Fibroblast of lung (primary cell): ENCODE measurements around the gene PTPRCAP. TPM values are rescaled to one million over a fixed set of nuclear protein-coding genes. Genes with fewer than 3 reads are reported as not detected.

Experiments
- DNase-seq, 2 donors: peaks; one replicate each; pipeline versions ENCODE4 v3.0.0 to v3.0.0-alpha.2; 2010; ENCODE audit warnings: low read depth in 2 of 2
- H2AFZ ChIP-seq: 2 replicates; pipeline ENCODE4 v1.5.1; 2012; ENCODE audit warnings: low read length, control low read depth, inconsistent platforms
- H3K27ac ChIP-seq: 2 replicates; pipeline ENCODE4 v1.5.1; 2011; ENCODE audit warnings: low read length, control low read depth; ENCODE audit not compliant: insufficient read depth
- H3K27me3 ChIP-seq: 2 replicates; pipeline ENCODE4 v1.5.1; 2011; ENCODE audit warnings: mild to moderate bottlenecking, low read length; ENCODE audit not compliant: control insufficient read depth, insufficient read depth
- H3K36me3 ChIP-seq: 2 replicates; pipeline ENCODE4 v1.5.1; 2011; ENCODE audit warnings: low read length; ENCODE audit not compliant: control insufficient read depth, insufficient read depth
- H3K4me1 ChIP-seq: 2 replicates; pipeline ENCODE4 v1.5.1; 2011; ENCODE audit warnings: low read length; ENCODE audit not compliant: control insufficient read depth, insufficient read depth; ENCODE audit errors: extremely low read depth
- H3K4me2 ChIP-seq: 2 replicates; pipeline ENCODE4 v1.5.1; 2011; ENCODE audit warnings: low read length, control low read depth; ENCODE audit not compliant: insufficient read depth; ENCODE audit errors: extremely low read depth
- H3K4me3 ChIP-seq, 4 experiments: fragments of 200-600 bp in 1 of 4; sonication (generic) in 1 of 4; replicated peaks in 1 of 4; 2 replicates each; pipeline ENCODE4 v1.5.1; 2011 to 2016; ENCODE audit warnings: low read length in 4 of 4, low read depth in 3 of 4, mild to moderate bottlenecking in 3 of 4, control low read depth in 2 of 4, inconsistent platforms in 1 of 4, mixed read lengths in 1 of 4; ENCODE audit not compliant: insufficient read depth in 1 of 4; ENCODE audit errors: control extremely low read depth in 1 of 4
- H3K79me2 ChIP-seq: 2 replicates; pipeline ENCODE4 v1.5.1; 2012; ENCODE audit warnings: mild to moderate bottlenecking, low read length, inconsistent platforms; ENCODE audit not compliant: control insufficient read depth, insufficient read depth
- H3K9ac ChIP-seq: 2 replicates; pipeline ENCODE4 v1.5.1; 2011; ENCODE audit warnings: mild to moderate bottlenecking, low read length, control low read depth; ENCODE audit not compliant: insufficient read depth
- H3K9me3 ChIP-seq: 2 replicates; pipeline ENCODE4 v1.5.1; 2012; ENCODE audit warnings: low read depth, low read length; ENCODE audit not compliant: control insufficient read depth, insufficient read depth
- H4K20me1 ChIP-seq: 2 replicates; pipeline ENCODE4 v1.5.1; 2011; ENCODE audit warnings: low read length; ENCODE audit not compliant: control insufficient read depth, insufficient read depth; ENCODE audit errors: extremely low read depth
- CTCF ChIP-seq, 2 donors: IDR thresholded peaks in 1 of 2; conservative IDR thresholded peaks in 1 of 2; 1 replicate in 1 of 2; 2 replicates in 1 of 2; pipeline ENCODE4 v1.5.1; 2011 to 2012; ENCODE audit warnings: low read length in 2 of 2, control low read depth in 1 of 2, inconsistent platforms in 1 of 2, low read depth in 1 of 2, mild to moderate bottlenecking in 1 of 2
- EZH2 ChIP-seq: IDR thresholded peaks from 2 replicates; pipeline ENCODE4 v1.5.1; 2012; ENCODE audit warnings: low read length, control low read depth, mild to moderate bottlenecking; ENCODE audit errors: missing control alignments
- polyA plus RNA-seq, 2 donors: library from polyadenylated mRNA; depleted of rRNA in 1 of 2; stranded (reverse) in 1 of 2; unstranded in 1 of 2; fragments of >200 nt; gene quantifications; 2 replicates each; pipeline ENCODE4 v1.2.1, GENCODE V29; 2011 to 2012; ENCODE audit warnings: missing spikeins in 1 of 2
- total RNA-seq: library from RNA; depleted of rRNA; stranded (reverse); fragments of >200 nt; gene quantifications from 2 replicates; pipeline ENCODE4 v1.2.1, GENCODE V29; 2014

Gene PTPRCAP
- total and polyA plus RNA-seq, 2 donors (not counting 1 experiment from before 2014, with no cell fraction given): 0.17 TPM; not detected in 1

DNA sequence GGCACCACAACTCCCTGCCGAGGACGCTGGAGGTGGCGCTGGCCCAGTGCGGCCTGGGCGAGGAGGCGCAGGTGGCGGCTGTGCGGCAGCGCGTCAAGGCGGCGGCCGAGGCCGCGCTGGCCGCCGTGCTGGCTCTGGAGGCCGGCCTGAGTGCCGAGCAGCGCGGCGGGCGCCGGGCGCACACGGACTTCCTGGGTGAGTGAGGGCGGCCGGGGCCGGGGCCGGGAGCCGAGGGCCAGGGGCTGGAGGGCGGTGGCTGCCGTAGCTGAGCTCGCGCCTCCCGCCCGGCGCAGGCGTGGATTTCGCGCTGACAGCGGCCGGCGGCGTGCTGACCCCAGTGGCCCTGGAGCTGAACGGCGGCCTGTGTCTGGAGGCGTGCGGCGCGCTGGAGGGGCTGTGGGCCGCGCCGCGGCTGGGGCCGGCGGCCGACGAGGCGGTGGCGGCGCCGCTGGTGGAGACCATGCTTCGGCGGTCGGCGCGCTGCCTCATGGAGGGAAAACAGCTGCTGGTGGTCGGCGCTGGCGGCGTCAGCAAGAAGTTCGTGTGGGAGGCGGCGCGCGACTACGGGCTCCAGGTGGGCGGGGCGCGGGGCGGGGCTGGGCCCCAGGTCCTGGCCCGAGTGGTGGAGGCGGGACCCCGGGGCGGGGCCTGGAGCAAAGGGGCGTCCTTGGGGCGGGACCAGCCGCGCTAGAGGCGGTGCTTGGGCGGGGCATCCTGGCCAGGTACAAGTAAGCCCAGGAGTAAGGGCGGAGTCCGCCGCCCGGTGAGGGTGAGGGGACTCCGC is 16.6 kb downstream of the PTPRCAP start:
- peak overlapping the region; percentile 27 for H3K27ac ChIP-seq
- peak overlapping the region; percentile 59 for H2AFZ ChIP-seq
- no peaks in the 10 kb centered on the region for H3K27me3 ChIP-seq
- peak overlapping the region; percentile 69 for H3K9ac ChIP-seq
- no peaks in the 10 kb centered on the region for H3K79me2 ChIP-seq
- no peaks in the 10 kb centered on the region for H4K20me1 ChIP-seq
- no peak for TF ChIP-seq EZH2
- no peak for TF ChIP-seq CTCF (conservative IDR thresholded peaks at IDR 0.05 in 1 of 2, IDR thresholded peaks at IDR 0.05 in 1 of 2; ENCODE audit: low read depth in 1 of 2, low read length in 2 of 2)
- peak overlapping the region; percentile 85 for H3K4me2 ChIP-seq
- DNase-seq: peak; percentile 82 to 84
- peak overlapping the region in 2 of 4 experiments; percentile 47 to 55 for H3K4me3 ChIP-seq
- no peaks in the 10 kb centered on the region for H3K36me3 ChIP-seq
- peaks cover 5% of the 10 kb centered on the region for H3K4me1 ChIP-seq
- no peaks in the 10 kb centered on the region for H3K9me3 ChIP-seq

GRCh38 chr11:67420147-67420645 is 17.3 kb downstream of the PTPRCAP start:
- H3K4me3 ChIP-seq: peak overlapping the region in 3 of 4 experiments; percentile 27 to 55 (median 47)

More at GRCh38 chr11:67420147-67420645, 17.3 kb downstream of the PTPRCAP start:
- no peaks in the 10 kb centered on the region for H3K79me2 ChIP-seq
- no peaks in the 10 kb centered on the region for H3K36me3 ChIP-seq
- no peaks in the 10 kb centered on the region for H4K20me1 ChIP-seq
- H3K27ac ChIP-seq: peak overlapping the region; percentile 27
- H3K4me1 ChIP-seq: peaks cover 5% of the 10 kb centered on the region
- peak overlapping the region; percentile 85 for H3K4me2 ChIP-seq
- DNase-seq: no peak
- H2AFZ ChIP-seq: peak overlapping the region; percentile 59
- H3K27me3 ChIP-seq: peaks cover 1% of the 10 kb centered on the region
- TF ChIP-seq CTCF (conservative IDR thresholded peaks at IDR 0.05 in 1 of 2, IDR thresholded peaks at IDR 0.05 in 1 of 2; ENCODE audit: low read depth in 1 of 2, low read length in 2 of 2) (no peak), EZH2 (no peak)
- H3K9ac ChIP-seq: peak overlapping the region; percentile 69
- no peaks in the 10 kb centered on the region for H3K9me3 ChIP-seq
